ENCODE measurements around the gene TRPM3.

DNA sequence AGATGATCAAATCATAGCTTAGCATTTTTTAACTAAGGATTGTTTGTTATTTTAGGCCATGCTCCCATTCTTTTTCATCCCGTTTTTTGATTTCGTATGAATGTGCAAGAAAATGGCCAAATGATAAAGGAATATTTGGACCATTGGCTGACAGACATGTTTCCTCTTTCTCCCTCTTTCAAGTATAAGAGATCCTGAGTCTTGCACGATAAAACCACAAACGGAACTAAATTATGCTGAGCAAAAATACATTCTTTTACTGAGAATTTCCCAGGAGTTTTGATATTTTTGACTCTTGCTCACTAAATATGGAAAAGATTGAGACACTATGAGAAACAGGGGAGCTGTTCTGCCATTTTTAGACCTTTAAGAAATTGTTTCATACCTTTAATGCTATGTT lies 616.6 kb downstream of the TRPM3 start:
- TF ChIP-seq, protein P1, sequence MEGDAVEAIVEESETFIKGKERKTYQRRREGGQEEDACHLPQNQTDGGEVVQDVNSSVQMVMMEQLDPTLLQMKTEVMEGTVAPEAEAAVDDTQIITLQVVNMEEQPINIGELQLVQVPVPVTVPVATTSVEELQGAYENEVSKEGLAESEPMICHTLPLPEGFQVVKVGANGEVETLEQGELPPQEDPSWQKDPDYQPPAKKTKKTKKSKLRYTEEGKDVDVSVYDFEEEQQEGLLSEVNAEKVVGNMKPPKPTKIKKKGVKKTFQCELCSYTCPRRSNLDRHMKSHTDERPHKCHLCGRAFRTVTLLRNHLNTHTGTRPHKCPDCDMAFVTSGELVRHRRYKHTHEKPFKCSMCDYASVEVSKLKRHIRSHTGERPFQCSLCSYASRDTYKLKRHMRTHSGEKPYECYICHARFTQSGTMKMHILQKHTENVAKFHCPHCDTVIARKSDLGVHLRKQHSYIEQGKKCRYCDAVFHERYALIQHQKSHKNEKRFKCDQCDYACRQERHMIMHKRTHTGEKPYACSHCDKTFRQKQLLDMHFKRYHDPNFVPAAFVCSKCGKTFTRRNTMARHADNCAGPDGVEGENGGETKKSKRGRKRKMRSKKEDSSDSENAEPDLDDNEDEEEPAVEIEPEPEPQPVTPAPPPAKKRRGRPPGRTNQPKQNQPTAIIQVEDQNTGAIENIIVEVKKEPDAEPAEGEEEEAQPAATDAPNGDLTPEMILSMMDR (IDR thresholded peaks at IDR 0.05): no peak
- no peak for TF ChIP-seq POLR2A (IDR thresholded peaks at IDR 0.05)

Measured in esophagus squamous epithelium (tissue), 4 donors.